ENCODE data around the gene PHACTR1.
A peak's percentile ranks its signal among the peaks of the same experiment; 100 is the strongest.

The PHACTR1 gene

DNA sequence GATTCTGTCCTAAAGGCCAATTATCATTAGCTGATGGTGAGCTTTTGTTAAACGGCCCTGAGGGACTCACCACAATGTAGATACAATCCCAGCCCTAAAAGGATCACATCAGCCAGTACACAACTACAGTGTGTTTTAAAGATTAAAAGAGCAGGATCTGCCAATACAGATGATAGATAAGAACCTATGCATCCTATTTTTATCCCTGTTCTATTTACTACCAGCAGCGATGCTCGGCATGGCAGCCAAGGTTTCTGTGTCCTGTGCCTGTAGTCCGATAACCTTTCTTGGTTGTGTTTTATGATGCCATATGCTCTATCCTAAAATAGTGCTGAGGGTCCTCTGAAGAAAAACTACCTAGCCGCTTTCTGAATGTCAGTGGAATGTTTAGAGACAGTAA lies 289.4 kb downstream of the PHACTR1 start:
- no peak for DNase-seq

DNA sequence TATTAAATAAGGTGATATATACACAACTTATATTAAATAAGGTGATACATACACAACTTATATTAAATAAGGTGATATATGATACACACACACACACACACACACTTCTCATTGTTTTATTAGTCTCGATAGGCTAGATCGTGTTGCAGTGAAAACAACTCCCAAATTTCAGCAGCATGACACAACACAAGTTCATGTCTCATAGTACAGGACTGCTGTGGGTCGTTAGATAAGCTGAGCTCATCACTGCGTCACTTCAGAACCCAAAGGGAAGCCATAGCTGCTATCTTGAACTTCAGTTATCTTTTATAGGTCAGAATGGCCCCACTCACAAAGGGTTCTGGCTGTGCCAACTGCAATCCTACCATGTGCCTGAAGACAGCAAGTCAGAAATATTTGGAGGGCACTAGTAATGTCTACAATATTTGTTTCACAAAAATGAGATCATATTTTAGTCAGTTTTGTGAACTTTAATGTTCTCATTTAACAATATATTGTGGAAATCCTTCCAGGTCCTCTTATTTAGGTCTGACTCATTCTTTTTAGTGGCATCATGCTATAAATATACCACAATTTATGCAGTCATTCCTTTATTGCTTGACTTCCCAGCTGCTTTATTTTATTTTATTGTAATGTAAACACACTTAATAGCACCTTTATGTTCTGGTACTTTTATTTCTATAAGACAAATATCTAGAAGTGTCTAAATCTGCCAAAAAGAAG lies 290.2 kb downstream of the PHACTR1 start:
- DNase-seq: no peak

DNA sequence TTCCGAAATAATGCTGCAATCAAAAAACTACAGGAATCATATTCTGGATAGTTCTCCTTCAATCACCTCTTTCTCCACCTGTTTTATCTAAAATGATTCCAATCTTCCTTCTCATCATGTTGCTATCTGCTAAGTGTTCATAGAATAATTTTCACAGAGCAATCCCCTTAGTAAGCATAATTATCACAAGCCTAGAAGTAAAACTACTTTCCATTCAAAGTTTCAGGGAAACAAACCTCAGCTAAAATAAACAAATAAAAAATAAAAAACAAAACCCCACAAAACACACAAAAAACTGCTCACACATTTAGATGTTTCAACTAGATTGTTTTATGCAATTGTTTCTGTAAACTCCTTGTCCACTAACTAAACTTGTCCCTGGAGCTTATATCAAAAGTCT lies 291.2 kb downstream of the PHACTR1 start:
- no peak for DNase-seq

DNA sequence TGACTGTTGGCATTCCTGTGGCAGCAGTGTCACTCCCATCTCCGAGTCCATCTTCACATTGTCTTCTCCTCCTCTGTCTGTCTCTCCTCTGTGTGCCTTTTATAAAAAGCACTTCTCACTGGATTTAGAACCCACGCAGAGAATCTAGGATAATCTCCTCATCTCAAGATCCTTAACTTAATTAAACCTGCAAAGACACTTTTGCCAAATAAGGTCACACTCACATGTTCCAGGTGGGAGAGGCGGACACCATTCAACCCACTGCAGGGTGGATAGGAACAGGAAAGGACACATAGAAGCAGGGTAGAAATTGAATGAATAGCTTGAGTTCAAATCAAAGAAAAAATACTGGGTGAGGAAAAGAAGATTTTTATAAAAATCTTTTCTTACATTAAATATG lies 292.5 kb downstream of the PHACTR1 start:
- DNase-seq: no peak

DNA sequence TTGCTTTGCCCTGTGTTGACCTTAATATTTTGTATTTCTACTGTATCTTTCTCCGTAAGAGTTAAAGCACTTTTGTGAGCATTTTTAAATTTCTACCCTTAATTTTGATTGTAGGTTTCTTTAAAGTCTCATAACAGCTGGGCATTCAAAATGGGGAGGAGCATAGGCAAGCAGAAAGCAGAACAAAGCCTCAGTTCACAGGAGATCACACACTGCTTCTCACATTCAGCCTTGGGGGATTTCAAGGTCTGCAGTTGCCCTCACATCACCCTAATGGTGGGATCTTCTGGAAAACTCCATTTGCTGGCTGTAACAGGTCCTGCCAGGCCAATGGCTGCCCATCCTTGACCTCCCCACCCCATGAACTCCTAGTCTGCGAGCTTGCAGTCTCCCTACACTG lies 292.9 kb downstream of the PHACTR1 start:
- no peak for DNase-seq

DNA sequence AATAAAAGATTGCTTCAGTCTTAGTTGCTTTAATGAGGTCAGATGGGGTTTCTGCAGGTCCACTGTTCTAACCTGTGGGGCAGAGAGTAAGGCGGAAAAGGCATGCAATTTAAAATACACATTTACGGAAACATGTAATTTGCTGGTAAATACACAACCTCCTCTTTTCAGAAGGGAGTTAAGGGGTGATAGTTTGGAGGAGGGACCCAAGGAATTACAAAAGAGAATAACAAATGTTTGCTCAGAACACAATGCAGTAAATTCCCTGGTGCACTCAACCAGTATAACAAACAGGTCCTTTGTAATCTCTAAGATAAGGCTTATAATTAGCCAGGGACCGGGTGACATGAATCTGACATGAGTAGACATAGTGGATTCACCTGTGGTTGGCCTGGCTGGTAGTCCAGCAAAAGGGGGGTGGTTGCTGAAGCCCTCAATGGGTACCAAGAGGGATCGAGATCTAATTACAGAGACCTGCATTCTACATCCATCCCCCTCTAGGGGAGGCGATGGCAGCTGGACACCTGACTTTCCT lies 295.1 kb downstream of the PHACTR1 start:
- peak; percentile 72 for DNase-seq

DNA sequence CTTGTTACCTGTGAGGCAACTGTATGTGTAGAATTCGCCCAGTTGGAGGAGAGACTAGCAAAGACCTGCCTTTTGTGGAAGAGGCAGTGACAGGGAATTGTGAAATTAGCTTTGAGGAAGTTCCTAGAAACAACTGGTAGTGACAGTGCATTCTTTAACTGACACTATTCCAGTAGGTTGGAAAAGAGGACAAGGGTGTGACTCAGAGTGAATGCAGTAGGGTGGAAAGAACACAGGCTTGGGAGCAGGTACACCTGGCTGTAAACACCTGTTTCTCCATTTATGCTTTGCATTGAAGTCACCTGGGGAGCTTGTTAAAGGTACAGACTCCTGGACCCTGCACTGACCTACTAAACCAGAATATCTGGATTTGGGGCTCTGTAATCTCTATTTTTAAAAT lies 295.7 kb downstream of the PHACTR1 start:
- DNase-seq: peak; percentile 67

DNA sequence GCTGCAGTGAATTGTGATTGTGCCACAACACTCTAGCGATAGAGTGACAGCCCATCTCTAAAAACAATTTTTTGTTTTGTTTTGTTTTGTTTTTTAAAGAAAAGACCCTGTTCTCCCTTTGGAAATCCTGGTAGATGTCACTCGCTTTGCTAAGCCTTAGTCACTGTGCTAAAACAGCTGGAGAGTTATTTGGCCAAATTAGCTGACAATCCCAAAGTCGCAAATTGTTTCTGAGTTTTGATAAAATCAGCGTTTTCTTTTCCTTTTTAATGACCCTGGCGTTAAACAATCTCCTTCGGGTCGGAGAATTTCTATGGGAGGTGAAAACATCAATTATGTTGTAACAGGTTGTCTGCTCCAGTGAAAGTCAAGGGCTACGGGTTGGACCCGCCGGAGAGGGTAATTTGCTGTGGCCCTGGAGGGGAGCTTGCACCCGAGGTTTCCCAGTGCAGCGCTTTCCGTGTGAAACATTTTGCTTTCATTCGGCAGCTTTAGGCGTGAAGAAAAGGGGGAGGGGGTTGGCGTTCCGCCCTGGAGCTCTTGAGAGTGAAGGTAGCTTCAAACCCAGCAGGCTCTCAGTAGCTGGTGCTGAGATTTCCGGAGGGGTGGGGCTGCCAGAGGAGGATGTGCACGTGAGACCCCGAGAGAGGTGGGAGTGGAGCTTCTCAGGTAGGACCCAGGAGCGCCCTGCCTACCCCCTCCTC lies 296.6 kb downstream of the PHACTR1 start:
- peak; percentile 54 for DNase-seq

DNA sequence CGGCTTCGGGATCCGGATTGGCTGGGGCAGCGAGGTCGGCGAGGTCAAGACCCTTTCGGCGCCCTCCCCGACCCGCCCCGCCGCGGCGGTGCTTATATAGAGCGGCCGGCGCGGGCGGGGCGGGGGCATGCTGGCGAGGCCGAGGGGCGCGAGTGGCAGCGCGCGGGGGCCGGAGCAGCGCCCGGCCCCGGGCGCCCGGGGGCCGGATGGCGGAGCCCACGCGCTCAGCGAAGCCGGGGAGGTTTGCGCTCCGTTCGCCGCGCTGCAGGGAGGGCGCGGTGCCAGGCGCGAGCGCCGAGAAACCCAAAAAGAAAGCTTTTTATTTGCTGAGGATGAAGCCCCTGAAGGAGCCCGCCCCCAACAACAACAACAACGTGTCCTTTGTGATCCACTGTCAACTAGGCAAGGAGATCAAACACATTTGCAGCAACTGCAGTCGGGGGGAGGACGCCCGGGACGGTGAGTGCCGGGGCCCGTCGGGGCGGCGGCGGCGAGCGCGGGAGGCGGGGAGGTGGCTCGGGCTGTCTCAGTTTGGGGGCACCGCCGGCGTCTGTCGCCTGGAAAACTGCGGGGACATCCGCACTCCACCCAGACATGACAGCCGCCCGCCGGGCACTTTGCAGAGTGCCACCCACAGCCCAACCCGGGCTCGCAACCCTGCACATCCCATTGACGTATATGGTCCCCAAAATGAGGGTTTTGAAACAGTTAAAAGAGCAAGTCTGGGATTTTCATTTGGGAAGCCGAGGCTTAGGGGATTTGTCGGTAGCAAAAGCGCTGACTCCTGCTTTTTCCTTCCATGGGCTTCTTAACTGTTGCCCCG lies 297.3 kb downstream of the PHACTR1 start:
- no peak for DNase-seq

DNA sequence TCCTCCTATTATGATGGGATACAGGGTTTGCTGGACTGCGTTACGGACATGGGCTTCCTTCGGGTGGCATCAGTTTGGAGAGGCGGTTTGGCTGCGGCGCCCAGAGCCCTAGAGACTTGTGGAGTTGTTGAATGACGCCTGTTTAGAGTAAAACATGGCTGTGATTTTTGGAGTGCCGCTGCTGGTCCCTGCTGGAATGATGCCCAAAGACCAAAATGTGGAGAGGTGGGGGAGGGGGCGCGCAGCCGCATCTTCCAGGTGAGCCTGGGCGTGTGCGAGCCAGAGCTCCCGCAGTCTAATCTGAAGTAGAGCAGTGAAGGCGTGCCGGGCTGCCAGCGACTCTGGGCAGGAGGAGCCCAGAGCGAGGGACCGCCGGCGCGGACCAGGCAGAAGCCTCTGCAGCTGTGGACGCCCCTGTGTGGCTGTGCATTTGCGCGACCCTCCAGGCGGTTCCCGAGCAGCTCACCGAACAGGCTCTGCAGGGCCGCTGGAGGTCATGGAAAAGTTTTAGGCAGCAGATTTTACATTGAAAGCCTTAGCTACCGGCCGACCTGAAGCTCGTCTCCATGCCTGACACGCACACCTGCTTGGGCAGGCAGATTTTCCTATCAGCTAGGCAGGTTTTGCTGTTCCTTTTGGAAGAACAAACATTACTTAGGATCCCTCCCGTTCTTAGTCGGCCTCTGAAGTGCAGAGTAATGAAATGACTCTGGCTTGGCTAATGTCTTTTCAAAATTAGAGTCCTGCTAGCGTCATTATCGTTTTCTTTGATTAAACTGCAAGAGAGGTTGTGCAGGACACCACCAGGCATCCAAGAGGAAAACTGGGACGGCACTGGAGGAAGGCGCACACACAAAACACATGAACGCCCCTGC lies 298.2 kb downstream of the PHACTR1 start:
- no peak for DNase-seq

DNA sequence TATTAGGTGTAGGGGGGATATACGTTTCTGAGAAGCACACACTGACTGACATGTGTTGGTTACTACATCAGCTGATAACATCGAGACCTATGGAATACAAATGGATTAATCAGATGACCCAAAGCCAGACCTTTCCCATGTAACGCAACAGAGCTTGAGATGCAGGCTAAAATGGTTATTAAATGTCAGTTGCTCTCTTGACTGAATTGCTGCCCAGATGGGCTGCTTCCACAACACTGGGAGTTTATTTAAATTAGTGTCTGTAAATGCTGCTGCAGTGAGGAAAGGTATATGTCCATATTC lies 298.8 kb downstream of the PHACTR1 start:
- no peak for DNase-seq

DNA sequence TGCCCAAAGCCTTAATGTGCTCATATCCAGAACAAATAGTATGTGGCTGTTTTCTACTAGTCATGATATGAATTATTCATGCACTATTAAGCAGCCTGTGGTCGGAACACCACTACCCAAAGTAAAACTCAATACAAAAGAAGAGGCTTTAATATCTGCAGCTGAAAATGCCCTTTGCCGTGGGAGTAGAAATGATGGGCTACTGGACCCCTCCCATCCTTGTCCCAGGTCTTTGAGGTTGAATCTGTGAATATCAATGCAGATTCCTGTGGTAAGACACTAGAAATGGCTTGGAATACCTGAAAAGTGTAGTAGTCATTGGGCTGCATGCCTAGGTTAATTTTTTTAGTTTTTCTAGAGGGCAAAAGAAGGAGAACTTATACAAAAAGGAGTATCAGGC lies 308.0 kb downstream of the PHACTR1 start:
- DNase-seq: no peak

DNA sequence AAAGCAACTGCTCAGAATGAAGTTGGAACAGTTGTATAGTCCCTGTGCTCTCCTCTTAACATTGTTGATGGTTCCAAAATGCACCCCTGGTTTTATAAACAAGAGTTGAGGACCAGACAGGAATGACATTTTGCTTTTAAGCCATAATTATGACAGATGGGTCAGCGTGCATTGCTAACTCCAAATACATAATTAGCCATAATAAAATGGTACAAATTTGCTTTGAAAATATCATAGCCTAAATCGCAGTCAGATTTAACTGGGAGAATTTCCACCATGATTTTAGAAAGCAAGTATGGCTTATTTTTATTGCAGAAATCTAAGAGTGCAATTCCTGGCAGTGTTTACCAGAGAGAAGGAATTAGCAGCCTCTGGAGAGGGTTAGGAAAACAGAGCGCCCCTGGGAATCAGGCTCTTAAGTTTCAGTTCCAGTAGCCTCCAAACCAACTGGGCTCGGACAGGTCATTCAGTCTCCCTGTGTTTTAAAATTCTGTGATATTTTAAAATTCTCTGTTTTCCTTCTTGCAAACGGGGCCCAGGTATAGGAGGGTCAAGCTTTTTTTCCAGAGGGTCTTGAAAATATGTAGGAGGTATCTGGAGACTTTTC lies 309.4 kb downstream of the PHACTR1 start:
- no peak for DNase-seq

DNA sequence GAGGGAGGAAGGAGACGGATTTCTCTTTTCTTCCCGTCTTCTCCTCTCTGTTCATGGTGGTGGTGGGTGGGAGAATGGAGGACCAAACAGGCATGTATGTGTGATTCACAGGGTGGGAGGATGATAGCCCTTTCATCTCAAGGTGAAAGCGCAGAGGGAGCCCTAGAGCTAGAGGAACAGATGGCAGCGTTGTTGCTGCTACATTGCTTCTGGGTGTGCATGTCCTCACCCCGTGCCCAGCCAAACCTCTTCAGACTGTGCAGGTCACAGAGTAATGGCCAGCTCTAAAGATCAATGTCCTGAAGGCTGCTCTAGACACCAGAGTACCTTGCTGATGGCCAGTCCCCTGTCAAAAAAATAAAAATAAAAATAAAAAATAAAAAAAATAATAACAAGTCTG lies 310.0 kb downstream of the PHACTR1 start:
- no peak for DNase-seq

DNA sequence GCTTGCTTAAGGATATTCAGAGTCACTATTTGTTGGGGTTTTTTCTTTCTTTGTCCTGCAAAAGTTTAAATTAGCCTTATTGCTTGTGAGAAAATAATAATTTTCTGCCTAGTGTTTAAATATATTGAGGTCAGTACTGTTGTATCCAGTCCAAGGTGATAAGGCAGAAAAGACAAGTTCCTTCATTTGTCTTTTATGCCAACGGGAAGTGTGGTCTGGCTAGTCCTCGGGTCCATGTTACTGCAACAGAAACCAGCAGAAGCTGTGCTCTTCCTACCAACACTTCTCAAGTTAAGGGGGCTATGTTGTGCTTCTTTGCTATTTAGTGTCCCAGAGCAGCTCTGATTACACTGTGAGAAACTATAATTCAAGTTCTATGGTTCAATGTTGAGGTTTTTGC lies 310.6 kb downstream of the PHACTR1 start:
- DNase-seq: no peak

DNA sequence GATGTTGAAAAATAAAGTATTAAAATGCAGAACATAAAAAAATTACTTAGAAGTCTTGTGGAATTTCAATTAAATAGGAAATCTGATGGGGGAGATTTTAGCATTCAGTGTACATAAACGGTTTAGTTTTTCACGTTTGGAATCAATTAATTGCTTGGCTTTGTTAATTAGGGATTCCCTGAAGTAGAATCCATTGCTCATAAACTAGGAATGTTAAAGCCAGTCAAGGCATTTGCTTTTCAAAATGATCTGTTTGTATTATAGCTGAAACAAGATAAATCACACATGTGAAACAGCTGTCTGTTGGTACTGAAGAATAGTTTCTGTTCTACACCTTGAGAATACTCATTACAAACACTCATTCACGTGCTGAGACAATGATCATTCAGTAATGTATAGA lies 313.8 kb downstream of the PHACTR1 start:
- DNase-seq: no peak

DNA sequence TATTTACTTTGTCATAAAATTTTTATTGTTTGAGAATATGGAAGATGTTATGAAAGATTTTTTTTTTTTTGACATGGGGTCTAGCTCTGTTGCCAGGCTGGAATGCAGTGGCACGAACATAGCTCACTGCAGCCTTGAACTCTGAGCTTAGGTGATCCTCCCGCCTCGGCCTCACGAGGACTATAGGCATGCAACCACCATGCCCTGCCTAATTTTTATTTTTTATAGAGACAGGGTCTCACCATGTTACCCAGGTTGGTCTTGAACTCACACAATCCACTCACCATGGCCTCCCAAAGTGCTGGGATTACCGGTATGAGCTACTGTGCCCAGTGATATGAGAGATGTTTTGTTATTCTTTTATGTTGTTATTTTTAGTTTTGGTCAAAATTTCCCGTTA lies 316.0 kb downstream of the PHACTR1 start:
- no peak for DNase-seq

DNA sequence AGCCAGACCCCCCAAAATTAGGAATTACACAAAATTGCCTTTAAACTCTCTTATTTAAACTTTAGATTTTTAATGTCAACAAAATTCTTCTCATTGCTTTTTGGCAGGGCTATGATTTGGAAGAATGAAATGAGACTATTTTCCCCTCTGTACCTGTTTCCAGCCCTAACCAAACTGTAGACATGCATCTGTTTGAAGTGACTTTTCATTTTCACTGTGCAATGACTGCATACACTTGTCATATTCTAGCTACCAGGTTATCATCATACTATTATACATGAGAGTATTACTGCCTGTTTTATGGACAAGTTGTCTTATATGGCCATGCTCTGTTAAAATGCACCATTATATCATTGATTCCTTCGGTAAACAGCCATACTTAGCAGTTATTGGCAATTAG lies 316.6 kb downstream of the PHACTR1 start:
- no peak for DNase-seq

DNA sequence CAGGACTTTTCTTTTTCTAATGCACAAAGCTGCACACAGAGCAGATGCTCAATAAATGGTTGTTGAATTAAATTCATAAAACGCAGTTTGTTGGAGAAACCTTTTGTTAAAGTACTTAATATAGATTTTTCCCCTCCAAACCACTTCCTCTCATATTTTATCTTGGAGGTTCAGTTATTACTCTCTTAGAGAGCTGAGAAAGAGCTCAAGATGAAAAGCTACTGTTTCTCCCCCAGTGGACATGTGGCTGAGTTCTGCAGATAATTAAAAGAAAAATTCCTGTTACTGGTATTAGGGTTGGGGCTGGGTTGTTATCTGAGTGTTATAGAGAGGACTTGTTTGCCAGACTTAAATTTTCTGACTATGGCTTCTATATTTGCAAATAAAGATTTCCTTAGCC lies 317.7 kb downstream of the PHACTR1 start:
- no peak for DNase-seq

DNA sequence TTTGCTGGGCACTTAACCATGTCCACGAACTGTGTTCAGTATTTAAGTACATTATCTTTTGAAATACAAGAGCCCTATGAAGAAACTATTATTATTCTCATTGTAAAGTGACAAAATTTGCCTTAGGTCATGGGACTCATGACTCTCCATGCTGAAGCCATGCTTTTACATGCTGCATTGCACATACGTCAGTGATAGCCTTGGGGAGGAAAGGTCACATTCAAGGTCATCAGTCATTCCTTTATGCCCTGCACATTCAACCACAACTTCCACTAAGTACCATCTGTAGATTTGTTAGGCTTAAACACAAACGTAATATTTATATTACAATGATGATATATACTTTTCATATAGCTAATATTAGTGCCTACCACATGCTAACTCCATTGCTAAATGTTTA lies 319.0 kb downstream of the PHACTR1 start:
- DNase-seq: no peak

DNA sequence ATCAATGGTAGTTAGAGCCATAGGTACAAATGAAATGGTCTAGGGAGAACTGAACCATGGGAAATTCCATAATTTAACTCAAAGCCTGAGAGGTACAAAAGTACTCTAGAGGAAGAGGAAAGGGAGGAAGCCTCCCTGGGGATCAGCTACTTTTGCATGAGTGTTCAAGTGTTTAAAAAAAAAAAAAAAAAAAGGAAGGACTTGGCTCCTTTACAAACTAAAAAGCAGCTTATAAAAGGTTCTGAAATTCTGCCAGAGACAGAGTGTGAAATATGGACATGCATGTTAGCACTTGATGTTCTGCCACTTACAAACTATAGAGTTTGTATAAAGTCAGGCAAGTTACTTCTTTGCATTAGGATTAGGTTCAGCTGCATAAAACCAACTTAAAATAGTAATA lies 321.7 kb downstream of the PHACTR1 start:
- DNase-seq: no peak

DNA sequence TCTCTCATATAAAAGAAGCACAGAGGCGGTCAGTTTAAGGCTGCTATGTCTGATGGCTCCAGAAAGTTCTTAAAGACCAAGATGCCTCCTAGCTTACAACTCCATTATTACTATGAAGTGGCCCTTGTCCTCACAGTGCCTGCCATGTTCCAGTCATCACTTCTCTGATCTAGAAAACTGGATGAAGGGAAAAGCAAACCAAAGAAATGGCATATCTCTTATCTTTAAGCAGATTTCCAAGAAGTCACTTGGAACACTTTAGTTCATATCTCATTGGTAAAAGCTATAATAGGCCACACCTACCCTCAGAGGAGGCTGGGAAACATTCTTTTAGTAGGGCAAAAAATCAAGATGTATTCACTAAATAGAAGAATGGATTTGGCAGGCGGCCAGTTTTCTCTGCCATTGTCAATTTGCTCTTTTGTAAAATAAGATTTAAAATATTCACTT lies 322.2 kb downstream of the PHACTR1 start:
- DNase-seq: no peak

Data from NCI-H2029 treated with DMSO at 0.1 percent for 48 hours (cell line).